Activated CD4-positive, CD25-positive, alpha-beta regulatory T cell (primary cell): Measurements from ENCODE around the gene PTGR2.
"Not testable (repeated sequence)": the region's sequence is repeated elsewhere in the genome, so short reads cannot be mapped to it uniquely, and the experiment has no call there.

Experiments used
- DNase-seq, 4 experiments: peaks; one replicate each; lab custom pipeline; 2025; lab: John Stamatoyannopoulos, UW

Gene PTGR2

GRCh38 chr14:73833034-73833433 is 18.6 kb upstream of the PTGR2 start:
- DNase-seq, result no peak

GRCh38 chr14:73833530-73834260 is 17.9 kb upstream of the PTGR2 start:
- no peak for DNase-seq

DNA sequence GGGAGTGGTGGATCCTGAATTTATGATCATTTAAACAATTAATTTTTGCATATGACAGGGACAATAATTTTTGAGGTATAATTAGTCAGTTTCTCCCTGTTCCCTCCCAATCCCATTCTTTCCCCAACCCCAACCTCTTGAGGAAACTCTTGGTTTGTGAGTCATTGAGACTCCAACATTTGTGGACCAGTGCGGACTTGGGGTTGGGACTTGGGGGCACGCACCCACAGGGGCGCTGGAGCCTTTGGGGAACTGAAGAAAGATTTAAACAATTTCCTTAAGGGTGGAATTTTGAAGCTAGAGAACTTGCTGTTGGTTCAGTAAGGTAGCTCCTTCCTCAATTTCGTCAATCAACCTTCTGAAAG is 17.4 kb upstream of the PTGR2 start:
- no peak for DNase-seq

DNA sequence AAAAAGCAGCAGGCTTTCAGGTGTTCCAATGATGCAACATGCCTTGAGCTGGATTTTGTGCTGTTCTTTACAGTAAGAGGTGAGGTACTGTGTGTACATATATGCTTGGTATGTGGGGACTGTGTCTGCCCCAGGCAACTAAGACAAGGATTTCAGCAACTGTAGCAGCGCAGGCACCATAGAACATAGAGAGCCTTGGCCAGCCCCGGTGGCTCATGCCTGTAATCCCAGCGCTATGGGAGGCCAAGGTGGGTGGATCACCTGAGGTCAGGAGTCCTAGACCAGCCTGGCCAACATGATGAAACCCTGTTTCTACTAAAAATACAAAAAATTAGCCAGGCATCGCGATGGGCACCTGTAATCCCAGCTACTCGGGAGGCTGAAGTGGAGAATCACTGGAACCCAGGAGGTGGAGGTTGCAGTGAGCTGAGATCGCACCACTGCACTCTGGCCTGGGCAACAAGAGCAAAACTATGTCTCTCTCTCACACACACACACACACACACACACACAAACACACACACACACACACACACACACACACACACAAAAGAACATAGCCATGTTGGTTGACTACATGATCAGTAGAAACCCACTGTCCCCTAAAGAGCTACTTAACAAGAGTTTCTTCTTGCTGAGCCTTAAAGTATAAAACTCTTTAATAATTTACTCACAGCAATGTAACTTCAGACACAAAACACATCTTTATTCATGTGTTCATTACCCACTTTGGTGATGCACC is 13.2 kb upstream of the PTGR2 start:
- not testable (repeated sequence) for DNase-seq

DNA sequence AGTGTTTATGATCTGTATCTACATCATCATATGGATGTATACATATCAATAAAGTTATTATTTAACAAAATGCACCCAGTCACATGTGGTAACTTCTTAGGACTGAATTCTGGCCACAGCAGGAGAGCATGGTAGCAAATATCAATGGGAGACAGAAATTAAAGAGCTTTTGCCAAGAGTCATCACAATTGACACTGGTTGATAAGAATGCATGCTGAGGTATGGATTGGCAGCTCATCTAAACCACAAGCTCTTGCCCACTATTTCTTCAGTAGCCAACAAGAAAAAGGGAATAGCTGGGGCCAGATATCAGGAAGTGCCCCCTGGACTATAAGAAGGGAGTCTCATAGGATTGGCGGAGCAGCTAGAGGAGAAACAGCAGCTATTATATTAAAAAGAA is 9.4 kb upstream of the PTGR2 start:
- no peak for DNase-seq

DNA sequence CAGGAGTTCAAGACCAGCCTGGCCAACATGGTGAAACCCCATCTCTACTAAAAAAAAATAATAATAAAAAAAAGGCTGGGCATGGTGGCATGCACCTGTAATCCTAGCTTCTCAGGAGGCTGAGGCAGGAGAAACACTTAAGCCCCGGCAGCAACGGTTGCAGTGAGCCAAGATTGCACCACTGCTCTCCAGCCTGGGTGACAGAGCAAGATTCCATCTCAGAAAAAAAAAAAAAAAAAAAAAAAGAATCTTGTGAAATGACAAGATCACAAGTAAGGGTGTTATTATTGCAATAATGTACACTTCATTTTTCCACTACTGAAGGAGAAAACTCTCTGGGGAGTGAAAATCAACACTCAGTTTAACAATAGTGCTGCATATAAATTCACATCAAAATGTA is 8.8 kb upstream of the PTGR2 start:
- DNase-seq, result no peak

- DNase-seq, result no peak
These were observed 8.3 kb upstream of the PTGR2 start for GRCh38 chr14:73843296-73843695.

- DNase-seq, result no peak
These were observed 4.7 kb upstream of the PTGR2 start for GRCh38 chr14:73846947-73847346.

GRCh38 chr14:73851000-73851399 is 631 bp upstream of the PTGR2 start:
- no peak for DNase-seq

DNA sequence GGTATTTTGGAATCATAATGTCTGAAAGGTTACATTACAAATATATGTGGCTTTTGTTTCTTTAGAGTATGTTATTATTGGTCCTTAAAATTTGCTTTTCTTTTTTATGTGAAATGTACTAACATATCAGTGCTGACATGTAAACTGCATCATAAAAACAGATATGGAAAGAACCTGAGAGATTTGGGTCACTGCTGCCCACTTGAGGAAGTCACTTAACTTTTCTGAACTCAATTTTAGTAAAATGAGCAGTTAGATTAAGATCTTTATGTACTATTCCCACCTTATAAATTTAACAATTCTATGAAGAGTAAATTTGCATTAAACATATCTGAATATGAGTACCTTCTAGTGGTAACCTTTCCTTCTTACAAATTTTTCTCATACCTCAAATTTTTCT is 7.5 kb downstream of the PTGR2 start:
- DNase-seq, result no peak

DNA sequence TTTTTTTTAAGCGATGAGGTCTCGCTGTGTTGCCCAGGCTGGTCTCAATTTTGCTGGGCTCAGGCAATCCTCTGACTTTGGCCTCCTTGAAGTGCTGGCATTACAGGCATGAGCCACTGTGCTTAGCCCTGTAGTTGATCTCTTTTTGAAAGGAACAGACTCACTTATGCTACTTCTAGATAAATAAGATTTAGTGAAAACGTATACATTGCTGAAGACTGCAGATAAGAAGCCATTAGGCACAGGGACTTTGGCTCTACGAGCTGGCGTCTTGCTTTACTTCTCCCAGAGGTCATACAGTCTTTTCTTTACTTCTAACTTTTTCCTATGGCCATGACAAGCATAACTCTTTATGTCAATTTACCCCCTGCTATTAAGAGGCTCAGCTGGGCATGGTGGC is 9.4 kb downstream of the PTGR2 start:
- DNase-seq, result no peak

GRCh38 chr14:73862480-73862879 is 10.8 kb downstream of the PTGR2 start:
- no peak for DNase-seq

DNA sequence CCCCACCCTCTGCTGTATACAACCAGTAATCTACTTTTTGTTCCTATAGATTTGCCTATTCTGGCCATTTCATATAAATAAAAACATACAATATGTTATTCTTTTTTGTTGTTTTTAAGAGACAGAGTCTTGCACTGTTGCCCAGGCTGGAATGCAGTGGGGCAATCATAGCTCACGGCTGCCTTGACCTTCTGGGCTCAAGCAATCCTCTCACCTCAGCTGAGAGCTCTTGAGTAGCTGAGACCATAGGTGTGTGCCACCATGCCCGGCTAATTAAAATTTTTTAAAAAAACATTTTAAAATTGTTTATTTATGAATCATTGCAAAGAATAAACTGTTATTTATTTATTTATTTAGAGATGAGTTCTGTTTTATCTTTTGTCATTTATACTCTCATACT is 11.6 kb downstream of the PTGR2 start:
- no peak for DNase-seq

DNA sequence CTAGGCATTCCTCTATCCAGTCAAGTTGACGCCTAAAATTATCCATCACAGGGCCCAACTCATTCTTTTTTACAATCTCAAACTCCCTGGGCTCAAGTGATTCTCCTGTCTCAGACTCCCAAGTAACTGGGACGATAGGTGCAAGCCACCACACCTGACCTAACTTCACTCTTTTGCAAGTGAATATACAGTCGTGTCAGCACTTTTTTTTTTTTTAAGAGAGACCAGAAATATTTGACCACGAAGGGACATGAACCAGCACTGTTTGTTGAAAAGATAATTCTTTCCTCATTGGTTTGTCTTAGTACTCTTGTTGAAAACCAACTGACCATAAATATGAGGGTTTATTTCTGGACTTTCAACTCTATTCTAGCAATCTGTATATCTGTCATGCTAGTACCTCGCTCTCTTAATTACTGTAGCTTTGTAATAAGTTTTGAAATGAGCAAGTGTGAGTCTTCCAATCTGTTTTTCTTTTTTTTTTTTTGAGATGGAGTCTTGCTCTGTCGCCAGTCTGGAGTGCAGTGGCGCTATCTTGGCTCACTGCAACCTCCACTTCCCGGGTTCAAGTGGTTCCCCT is 14.0 kb downstream of the PTGR2 start:
- no peak for DNase-seq

GRCh38 chr14:73869754-73870153 is 18.1 kb downstream of the PTGR2 start:
- DNase-seq, result not testable (repeated sequence)

GRCh38 chr14:73870525-73871235 is 19.0 kb downstream of the PTGR2 start:
- no peak for DNase-seq

DNA sequence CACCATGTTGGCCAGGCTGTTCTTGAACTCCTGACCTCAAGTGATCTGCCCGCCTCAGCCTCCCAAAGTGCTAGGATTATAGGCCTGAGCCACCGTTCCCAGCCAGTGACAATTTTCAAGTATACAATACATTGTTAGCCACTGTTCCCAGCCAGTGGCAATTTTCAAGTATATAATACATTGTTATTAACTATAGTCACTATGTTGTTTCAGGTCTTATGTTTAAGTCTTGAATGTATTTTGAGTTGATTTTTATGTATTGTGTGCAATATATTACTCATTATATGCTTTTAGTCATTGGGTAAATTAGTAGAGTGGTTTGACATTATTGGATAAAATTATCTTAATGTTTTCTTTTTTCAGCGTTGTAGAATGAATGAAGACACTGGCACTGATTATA is 22.0 kb downstream of the PTGR2 start:
- DNase-seq, result no peak

- DNase-seq, result no peak
These were observed 26.2 kb downstream of the PTGR2 start for GRCh38 chr14:73877790-73878189.

- no peak for DNase-seq
These were observed 26.8 kb downstream of the PTGR2 start for GRCh38 chr14:73878436-73878835.

GRCh38 chr14:73879027-73879426 is 27.4 kb downstream of the PTGR2 start:
- no peak for DNase-seq

- no peak for DNase-seq
These were observed 33.0 kb downstream of the PTGR2 start for GRCh38 chr14:73884438-73885190.
